Activated CD8-positive, alpha-beta memory T cell treated with anti-CD3 and anti-CD28 coated beads, Interleukin-2, amount 50 U/mL, for 24 hours (primary cell): ENCODE results near the gene HABP4.

Experiments
- DNase-seq: peaks from one replicate; pipeline ENCODE4 v3.0.0-alpha.2; 2020; ENCODE audit errors: extremely low read depth

The HABP4 gene

DNA sequence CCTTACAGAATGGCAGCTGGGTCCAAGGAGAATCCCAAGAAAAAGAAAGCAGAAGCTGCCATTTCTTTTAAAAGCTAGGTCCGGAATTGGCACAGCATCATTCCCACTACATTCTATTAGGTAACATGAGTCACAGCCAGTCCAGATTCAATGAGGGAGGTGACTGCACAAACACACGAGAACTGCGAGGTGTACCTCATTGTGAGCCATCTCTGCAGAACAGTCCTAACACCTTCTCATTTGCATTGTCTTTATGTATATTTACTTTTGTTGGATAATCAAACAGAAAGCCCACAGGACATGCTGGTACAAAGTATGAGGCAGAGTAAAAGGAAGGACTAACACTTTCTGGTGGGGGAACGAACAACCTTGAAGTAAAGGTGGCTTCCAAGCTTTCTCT, 14.6 kb upstream of the HABP4 start:
- no peak for DNase-seq

DNA sequence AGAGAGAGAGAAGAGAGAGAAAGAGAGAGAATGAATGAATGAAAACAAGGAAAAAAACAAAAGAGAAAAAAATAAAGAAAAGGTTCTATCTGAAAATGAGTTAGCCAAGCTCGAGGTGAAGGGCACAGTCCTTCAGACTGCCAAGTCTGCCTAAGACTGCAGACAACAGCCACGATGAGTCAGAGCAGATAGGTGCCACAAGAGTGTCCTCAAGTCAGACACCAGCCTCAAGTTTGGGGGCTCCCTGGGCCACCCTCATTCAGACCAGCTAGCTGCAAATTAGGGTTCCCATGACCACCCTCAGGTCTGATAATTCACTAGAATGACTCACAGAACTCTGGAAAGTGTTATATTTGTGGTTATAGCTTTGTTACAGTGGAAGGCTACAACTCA, 13.9 kb upstream of the HABP4 start:
- DNase-seq, result no peak

DNA sequence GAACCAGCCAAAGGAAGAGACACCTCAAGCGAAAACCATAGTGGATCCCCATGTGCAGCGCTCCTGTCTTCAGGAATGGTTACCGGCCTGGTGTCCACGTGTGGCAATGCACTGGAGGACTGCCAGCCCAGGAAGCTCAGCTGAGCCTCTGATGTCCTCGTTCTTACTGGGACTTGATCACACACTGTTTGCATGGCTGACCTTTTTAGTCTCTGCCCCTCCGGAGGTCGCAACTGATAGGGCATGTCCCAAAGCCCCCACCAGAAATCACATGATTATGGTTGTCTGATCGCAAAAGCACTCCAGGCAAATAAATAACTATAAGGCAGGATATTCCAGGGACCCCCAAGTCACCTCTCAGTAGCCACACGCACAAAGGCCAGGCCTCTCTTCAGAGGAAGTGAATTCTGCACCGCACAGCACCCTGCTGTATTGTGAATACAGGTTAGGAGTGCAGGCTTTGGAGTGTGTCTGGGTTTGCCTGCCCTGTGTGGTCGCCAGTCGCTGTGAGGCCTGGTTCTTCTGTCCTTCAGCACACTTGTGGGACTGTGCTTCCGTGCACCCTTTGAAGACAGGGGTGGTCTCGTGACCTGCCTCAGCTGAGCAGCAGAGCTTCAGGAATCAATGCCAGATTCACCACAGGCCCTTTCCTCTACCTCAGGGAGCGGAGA, 13.4 kb upstream of the HABP4 start:
- DNase-seq, result no peak

DNA sequence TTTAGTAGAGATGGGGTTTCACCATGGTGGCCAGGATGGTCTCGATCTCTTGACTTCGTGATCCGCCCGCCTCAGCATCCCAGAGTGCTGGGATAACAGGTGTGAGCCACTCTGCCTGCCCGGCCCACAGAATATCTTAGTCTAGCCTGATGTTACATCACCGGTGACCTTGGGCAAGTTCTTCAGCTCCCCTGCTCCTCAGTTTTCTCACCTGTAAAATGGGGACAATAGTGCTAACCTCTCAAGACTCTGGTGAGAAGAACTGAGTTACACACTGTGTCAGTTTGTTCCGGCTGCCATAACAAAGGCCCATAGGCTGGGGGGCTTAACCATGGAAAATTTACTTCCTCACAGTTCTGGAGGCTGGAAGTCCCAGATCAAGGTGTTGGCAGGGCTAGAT, 12.5 kb upstream of the HABP4 start:
- DNase-seq, result no peak

DNA sequence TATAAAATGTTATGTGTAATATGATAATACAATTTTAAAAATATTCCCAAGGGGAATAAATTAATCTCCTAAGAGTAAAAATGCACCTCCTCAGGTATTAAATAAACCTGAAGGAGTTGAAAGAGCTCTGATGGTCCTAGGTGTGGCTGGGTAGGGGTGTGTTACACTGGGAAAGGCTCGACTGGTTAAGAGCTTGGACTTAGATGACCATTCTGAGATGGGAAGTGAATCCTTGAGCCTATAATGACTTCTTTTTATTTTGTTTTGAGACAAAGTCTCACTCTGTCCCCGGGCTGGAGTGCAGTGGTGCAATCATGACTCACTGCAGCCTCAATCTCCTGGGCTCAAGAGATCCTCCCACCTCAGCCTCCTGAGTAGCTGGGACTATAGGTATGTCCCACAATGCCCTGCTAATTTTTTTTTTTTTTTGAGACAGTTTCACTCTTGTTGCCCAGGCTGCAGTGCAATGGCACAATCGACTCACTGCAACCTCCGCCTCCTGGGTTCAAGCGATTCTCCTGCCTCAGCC, 9.2 kb upstream of the HABP4 start:
- DNase-seq, result no peak

DNA sequence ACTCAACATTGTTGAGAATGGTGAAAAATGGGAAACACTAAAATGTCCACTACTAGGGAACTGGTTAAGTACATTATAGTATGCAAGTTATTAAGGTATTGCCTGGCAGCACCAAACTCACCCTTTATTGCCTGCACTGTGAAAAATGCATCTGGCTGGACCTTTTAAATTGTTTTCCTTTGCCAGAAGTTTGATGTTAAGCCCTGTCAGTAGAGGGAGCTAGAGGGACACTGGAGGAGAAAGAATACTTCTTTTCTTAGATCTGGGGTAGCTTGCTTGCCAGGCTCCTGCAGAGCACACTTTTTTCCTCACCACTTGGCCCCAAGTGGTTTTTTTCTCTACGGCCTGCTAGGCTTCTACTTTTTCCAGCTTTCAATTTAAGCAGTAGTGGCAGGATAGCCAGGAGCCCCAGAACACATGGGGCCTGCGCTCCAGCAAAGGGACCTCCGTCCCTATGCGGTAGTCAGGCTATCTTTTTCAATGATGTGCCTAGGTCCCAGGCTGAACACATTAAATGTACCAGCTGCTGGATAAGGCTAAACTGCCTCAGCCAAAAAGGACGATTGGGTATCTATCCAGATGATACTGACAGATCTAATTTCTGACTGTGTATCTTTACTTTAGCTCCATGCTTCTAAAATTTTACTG, 8.0 kb upstream of the HABP4 start:
- DNase-seq, result no peak

DNA sequence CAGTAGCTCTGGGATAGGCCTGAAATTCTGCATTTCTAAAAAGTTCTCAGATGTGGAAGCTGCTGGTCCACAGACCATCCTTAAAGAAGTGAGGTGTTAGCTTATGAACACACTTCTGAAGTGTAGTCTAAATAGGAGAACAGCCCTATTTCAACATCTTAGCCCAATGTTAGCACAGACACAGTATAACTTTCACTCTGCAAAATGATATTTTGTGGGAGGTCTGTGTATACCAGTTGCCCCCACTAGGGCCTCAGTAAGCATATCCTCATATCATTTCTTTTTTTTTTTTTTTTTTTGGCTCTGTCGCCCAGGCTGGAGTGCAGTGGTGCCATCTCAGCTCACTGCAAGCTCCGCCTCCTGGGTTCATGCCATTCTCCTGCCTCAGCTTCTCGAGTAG, 7.5 kb upstream of the HABP4 start:
- no peak for DNase-seq

DNA sequence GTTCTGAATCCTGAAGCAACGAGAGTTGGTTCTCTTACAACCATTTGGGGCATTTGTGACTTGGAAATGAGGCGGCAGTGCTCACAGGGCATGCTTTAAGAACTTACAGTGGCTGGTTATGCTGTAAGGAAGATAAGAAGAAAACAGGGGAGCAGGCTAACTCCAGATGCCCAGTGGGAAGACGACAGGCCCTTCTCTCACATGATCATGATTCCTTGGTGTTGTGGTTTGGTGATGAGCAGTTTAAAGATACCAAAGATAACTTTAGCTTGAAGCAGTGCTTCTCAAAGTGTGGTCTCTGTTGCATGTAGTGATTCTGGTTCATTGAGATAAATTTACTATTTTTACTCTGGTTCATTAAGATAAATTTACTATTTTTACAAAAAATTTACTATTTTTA, 2.6 kb upstream of the HABP4 start:
- DNase-seq, result no peak

DNA sequence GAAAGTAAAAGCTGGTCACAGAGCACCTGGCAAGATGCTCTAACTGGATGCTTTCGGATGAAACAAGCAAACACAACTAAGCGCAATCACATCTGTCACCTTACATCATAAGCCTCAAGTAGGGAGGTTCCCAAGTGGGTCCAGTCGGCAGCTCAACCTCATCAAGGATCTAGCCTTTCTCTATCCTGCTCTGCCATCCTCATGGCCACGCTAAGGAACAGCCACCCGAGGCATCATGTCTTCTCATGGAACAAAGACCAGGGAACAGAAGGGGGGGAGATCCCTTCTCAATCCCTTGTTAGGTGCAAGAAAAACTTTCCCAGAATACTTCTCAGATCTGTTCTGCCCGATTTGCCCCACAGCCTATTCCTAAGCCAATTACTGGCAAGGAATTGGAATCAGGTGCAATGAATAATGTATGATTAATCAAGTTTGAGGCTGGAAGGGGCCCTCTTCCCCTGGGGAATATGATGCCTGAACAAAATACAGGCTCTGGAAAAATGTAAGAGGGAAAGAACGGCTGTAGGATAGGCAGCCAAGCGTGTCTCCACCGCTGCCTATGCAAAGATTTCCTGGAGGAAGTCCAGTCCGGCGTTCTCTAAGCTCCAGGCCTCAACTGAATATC, 1.3 kb upstream of the HABP4 start:
- no peak for DNase-seq

DNA sequence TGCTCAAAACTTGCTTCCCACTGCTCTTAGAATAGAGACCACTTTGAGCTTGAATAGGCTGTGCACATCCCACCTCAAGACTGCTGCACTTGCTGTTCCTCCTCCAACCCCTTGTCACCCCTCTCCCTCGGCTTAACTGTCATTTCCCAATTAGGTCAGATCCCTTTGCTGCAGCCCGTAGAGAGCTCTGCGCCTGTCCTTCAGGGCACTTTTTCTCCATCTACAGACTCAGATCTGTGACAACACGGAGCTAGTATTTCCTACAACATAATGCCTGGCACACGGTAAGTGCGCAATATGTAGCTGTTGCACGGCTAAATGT, 485 bp upstream of the HABP4 start:
- DNase-seq, result no peak

DNA sequence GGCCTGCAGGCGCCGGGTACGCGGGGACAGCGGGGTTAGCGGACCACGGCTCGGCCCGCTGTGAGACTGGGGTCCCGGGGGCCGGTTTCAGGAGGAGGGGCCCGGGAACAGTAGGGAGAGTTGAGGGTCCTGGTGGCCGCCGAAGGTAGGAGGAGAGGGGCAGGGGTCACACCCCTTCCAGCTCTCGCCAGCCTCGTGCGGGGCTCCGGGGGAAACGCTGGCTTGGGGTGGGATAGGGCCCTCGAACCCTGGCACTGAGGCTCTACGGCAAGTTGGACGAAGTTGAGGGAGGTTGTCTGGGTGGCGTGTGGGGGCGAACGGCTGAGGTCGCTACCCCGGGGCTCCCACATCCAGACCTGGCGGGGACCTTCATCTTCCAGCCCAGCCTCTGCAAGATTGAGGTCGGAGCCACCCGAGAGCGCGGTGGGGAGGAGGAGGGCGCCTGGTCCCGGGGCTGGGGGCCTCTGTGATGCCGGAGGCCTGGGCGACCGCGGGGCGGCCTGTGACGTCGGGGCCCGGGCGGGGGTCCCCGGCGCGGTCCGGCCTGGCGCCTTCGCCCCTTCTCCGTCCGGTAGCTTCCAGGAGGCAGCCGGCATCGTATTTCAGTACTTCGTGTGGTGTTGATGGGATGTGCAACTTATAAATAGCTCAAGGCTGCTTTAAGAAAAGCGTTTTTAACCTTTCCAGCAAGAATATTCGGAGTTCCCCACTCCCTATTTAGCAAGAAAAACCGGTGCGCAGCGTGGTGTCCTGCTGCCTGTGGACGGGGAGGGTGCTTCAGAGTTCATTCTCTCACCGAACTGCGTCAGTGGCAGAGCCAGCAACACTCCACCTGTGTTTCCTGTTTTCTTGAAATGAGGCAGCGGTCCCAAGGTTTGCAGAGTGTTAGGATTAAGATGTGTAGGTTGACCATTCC, 902 bp downstream of the HABP4 start:
- DNase-seq, result no peak

DNA sequence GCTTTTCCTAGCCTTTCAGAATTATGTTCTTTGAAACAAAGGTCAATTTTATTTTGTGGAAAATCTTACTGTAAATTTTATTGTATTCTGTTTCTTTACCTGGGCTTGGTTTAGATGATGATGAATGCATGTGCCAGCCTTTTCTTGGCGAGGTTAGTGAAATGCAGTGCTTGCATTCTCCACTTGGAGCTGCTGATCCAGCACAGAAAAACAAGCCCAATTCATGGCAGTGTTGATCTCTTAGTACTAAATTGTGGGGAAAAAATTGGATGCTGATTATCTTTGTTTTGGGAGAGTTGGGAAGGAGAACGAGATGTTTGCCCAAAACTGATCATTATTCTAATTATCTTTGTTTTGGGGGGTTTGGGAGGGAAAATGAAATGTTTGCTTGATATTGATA, 3.7 kb downstream of the HABP4 start:
- no peak for DNase-seq

DNA sequence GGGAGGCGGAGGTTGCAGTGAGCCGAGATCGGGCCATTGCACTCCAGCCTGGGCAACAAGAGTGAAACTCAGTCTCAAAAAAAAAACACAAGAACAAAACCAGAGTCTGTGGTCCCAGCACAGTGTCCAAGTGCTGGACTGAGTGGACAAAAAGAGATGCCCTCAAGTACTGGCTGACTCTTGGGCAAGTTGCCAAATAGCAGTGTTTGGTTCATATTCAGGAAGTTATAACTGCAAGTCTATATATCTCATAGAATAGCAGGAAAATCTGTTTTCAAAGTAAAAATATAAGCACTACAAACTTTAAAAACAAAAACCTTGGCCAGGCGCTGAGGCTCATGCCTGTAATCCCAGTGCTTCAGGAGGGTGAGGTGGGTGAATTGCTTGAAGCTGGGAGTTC, 7.3 kb downstream of the HABP4 start:
- no peak for DNase-seq

DNA sequence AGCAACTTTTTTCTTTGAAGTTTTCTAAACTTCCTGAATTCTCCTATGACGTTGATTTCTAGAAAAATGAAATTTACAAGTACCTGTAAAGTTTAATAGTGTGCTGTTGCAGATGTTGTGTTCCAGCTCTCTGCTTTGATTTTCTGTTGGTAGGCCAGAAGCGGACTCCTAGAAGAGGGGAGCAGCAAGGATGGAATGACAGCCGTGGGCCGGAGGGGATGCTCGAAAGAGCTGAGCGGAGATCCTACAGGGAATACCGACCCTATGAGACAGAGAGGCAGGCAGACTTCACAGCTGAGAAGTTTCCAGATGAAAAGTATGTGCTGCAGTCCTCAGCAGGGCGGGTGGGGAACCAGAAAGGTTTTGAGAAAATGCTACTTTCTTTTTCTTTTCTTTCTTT, 8.3 kb downstream of the HABP4 start:
- DNase-seq, result no peak

DNA sequence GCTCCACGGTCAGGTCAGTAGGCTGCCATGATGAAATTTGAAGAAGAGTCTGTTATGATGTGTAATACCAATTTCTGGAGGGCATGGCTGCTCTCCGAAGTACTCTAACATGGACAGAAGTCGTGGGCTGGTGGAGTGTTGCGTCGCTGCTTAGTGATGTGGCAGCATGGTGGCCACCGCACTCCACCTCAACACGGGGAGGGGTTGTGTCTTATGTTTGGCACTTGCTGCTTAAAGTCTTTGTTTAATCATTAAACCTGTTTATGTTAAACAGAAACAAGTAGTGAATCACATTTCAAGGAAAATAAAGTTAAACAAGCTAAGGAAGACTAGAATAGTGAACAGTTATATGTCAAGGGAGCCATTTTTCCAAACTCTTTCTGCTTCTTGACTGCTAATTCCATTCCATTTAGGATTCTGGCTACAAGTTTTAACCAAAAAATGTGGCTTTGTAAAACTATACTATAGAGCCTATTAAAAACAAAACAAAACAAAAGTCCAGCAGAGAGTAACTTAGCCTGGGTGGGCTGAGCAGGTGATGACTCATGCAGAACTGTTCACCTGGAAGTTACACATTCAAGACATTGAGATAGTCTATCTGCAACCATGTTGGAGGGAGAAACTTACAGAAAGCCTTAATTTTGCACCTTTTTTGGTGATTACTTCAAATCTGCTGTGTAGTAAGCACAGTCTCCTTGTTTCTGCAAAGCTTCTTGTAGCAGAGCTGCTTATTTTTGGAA, 9.5 kb downstream of the HABP4 start:
- DNase-seq, result no peak

DNA sequence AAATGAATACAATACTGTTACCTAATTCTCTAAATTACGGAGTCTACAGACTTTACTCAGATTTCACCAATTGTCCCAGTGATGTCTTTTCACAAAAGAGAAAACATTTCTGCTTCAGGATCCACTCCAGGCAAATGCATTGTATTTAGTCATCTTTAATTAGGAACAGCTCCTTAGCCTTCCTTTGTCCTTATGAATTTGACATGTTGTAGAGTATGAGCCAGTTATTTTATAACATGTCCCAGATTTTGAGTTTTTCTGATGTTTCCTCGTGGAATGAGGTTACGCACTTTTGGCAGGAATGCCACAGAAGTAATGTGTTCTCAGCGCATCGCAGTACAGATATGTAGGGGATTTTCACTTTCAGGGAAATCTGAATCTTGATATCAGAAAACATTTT, 10.5 kb downstream of the HABP4 start:
- no peak for DNase-seq

DNA sequence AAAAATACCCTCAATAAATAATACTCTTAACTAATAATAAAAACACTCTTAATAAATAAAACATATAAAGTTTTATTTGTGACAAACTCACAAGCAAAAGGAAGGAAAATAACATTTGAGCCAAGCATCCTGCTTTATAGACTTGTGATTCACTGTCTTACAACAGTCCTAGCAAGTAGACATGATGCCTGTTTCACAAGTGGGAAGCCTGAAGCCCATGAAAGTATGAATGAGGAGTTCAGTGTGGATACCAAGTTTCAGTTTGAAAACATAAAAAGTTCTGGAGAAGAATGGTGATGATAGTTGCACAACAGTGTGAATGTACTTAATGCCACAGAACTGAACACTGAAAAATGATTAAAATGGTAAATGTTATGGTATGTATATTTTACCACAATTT, 10.9 kb downstream of the HABP4 start:
- no peak for DNase-seq

DNA sequence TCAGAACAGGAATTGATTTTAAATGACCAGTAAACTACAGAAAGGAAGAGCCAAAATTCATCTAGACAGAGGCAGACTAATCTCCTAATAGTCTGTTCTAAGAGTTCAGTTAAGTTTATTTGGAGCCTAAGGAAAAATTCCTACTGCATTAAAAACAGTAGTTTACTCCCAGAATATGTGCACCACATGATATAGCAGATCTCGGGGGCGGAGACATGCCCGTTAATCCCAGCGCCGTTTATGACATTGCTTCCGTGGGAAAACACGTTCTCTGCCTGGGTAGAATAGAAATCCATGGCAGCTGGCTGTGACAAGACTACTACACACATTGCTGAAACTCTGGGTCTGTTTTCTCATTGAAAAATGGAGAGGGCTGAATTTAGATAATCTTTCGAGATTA, 11.4 kb downstream of the HABP4 start:
- no peak for DNase-seq

DNA sequence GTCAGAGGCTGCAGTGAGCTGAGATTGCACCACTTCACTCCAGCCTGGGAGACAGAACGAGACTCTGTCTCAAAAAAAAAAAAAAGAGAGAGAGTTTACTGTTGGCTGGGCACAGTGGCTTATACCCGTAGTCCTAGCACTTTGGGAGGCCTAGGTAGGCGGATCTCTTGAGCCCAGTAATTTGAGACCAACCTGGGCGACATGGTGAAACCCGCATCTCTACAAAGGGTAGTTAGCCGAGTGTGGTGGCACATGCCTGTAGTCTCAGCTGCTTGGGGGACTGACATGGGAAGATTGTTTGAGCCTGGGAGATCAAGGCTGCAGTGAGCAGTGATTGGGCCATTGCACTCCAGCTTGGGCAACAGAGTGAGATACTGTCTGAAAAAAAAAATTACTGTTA, 12.6 kb downstream of the HABP4 start:
- no peak for DNase-seq

DNA sequence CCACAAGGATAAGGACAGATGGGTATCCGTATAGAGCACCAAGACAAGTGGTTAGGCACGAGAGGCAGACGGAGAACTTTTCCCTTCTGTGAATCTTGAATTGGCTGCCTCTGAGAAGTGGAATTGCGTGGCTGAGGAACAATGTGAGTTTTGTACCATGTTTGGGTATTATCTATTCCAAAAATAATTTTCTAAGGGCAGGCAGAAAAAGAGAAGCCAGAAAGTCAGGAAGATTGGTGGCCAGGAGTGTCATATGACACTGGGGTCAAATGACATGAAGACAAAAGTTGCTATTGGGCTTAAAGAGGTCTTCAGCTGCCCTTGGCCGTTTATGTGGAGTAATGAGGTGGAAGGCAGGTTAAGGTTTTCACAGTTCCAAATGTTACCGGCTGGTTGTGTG, 14.5 kb downstream of the HABP4 start:
- no peak for DNase-seq

DNA sequence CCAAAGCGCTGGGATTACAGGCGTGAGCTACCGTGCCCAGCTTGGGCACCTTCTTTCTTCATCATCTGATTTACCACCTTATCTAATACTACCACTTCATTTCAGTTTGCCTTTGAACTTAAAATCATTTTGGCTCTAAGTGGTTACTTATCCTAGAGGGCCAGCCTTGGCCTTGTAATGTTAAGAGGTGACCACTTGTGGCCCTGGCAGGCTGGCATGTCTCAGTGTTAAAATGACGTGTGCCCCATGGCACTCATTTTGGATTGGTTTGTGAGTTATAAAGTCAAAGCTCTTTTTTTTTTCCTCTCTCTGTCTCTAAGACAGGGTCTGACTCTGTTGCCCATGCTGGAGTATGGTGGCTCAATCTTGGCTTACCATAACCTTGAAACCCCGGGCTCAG, 17.8 kb downstream of the HABP4 start:
- no peak for DNase-seq

DNA sequence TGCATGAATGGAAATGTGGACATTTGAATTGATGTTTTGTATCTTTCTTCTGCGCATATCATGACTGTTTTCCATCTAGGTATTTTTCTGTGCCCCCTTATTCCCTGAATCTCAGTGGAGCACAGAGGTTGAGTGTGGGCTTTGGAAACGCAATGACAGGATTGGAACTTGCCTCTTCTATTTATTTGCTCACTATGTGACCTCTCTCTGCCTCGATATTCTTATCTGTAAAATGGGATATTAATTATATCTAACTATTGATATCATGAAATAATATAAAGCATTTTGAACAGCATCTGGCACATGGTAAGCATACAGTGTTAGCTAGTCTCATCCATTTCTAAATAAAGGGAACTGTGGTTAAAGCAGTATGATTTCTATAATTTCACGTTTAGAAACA, 26.0 kb downstream of the HABP4 start:
- no peak for DNase-seq
